A549 (cell line): ENCODE measurements around the gene SBF2. TPM values are rescaled to one million over a fixed set of nuclear protein-coding genes. Genes with fewer than 3 reads are reported as not detected.

Experiments
- ATAC-seq, 2 experiments: fragments of 200-7000 bp in 1 of 2; fragments of >200 bp in 1 of 2; cut with Nextera tagmentation in 1 of 2; cut with Tn5 transposase in 1 of 2; 3 replicates each; pipeline versions ENCODE4 v1.8.0 to v1.9.1; 2018 to 2020; ENCODE audit warnings: mild to moderate bottlenecking in 1 of 2, moderate library complexity in 1 of 2
- CTCF ChIA-PET: fragments of 300-600 bp; sonication (Branson Sonifier 250); formaldehyde crosslinking; extraction: SDS; loops from one replicate; lab custom pipeline; 2021; ENCODE audit warnings: antibody characterized with exemption, inconsistent platforms; lab: Yijun Ruan, JAX
- POLR2A ChIA-PET: fragments of 350-600 bp; formaldehyde crosslinking; extraction: SDS; loops from one replicate; lab custom pipeline; 2021; ENCODE audit warnings: antibody characterized with exemption, inconsistent platforms; lab: Yijun Ruan, JAX
- DNase-seq, 2 experiments: peaks; one replicate each; pipeline versions ENCODE4 v3.0.0 to v3.0.0-alpha.2; 2011 to 2016; ENCODE audit warnings: low read depth in 1 of 2, low spot score in 1 of 2
- FAIRE-seq: peaks from 2 replicates; lab custom pipeline; 2011; peaks lifted over from hg19 to GRCh38; lab: Jason Lieb, UNC
- H3K27ac ChIP-seq, 2 experiments: fragments of >200 bp; sonication (Bioruptor Twin); formaldehyde crosslinking; 3 replicates each; pipeline ENCODE4 v1.5.1; 2016 to 2017
- H3K4me1 ChIP-seq: fragments of >200 bp; sonication (Bioruptor Twin); formaldehyde crosslinking; 3 replicates; pipeline ENCODE4 v1.6.1; 2016
- H3K4me2 ChIP-seq: fragments of >200 bp; sonication (Bioruptor Twin); formaldehyde crosslinking; 3 replicates; pipeline ENCODE4 v1.6.1; 2016
- H3K4me3 ChIP-seq: fragments of >200 bp; sonication (Bioruptor Twin); formaldehyde crosslinking; 3 replicates; pipeline ENCODE4 v1.5.1; 2016
- H3K9me3 ChIP-seq: fragments of >200 bp; sonication (Bioruptor Twin); formaldehyde crosslinking; 3 replicates; pipeline ENCODE4 v1.6.1; 2016
- BHLHE40 ChIP-seq: IDR thresholded peaks from 2 replicates; pipeline ENCODE4 v1.6.1; 2012; ENCODE audit warnings: low read depth, low read length, inconsistent platforms
- CBX2 ChIP-seq: fragments of 200-600 bp; sonication (generic); IDR thresholded peaks from 2 replicates; pipeline ENCODE4 v1.6.1; 2016; ENCODE audit warnings: low read depth, mild to moderate bottlenecking, borderline replicate concordance
- CBX8 ChIP-seq: fragments of 200-600 bp; sonication (generic); IDR thresholded peaks from 2 replicates; pipeline ENCODE4 v1.6.1; 2016
- CHD4 ChIP-seq: fragments of 200-600 bp; sonication (generic); IDR thresholded peaks from 2 replicates; pipeline ENCODE4 v1.6.1; 2016; ENCODE audit warnings: antibody characterized with exemption, mild to moderate bottlenecking, borderline replicate concordance
- EP300 ChIP-seq, 2 experiments: fragments of >200 bp; sonication (Bioruptor Twin); formaldehyde crosslinking; IDR thresholded peaks; 2 replicates in 1 of 2; 3 replicates in 1 of 2; pipeline ENCODE4 v1.6.1; 2016 to 2017
- ESRRA ChIP-seq: fragments of 150-350 bp; IDR thresholded peaks from 2 replicates; pipeline ENCODE4 v1.6.1; 2014; ENCODE audit warnings: mild to moderate bottlenecking, low read length, borderline replicate concordance
- FOSB ChIP-seq: fragments of 250-450 bp; sonication (Bioruptor Pico); IDR thresholded peaks from 2 replicates; pipeline ENCODE4 v1.5.0; 2020; ENCODE audit warnings: mild to moderate bottlenecking, moderate library complexity
- FOSL2 ChIP-seq, 2 experiments: fragments of 450-650 bp in 1 of 2; fragments of >200 bp in 1 of 2; sonication (Bioruptor Twin) in 1 of 2; formaldehyde crosslinking; IDR thresholded peaks; 2 replicates each; pipeline versions ENCODE4 v1.5.0 to v1.6.1; 2016 to 2020; ENCODE audit warnings: mild to moderate bottlenecking in 1 of 2, moderate library complexity in 1 of 2
- HDAC2 ChIP-seq: fragments of 200-600 bp; sonication (generic); IDR thresholded peaks from 2 replicates; pipeline ENCODE4 v1.6.1; 2016
- JUNB ChIP-seq: fragments of >200 bp; sonication (Bioruptor Twin); formaldehyde crosslinking; IDR thresholded peaks from 2 replicates; pipeline ENCODE4 v1.6.1; 2016
- KDM1A ChIP-seq: fragments of 200-600 bp; sonication (generic); IDR thresholded peaks from 2 replicates; pipeline ENCODE4 v1.6.1; 2016; ENCODE audit warnings: low read depth, mild to moderate bottlenecking
- NR3C1 ChIP-seq: fragments of >200 bp; sonication (Bioruptor Twin); formaldehyde crosslinking; IDR thresholded peaks from 3 replicates; pipeline ENCODE4 v1.6.1; 2017
- PHF8 ChIP-seq: fragments of 200-600 bp; sonication (generic); IDR thresholded peaks from 2 replicates; pipeline ENCODE4 v1.6.1; 2016; ENCODE audit warnings: low read depth, mild to moderate bottlenecking, antibody characterized with exemption, moderate library complexity, borderline replicate concordance
- POLR2AphosphoS2 ChIP-seq: conservative IDR thresholded peaks from 2 replicates; pipeline ENCODE4 v1.6.1; 2012; ENCODE audit warnings: low read length, improper control_type of control experiment, inconsistent platforms
- RAD21 ChIP-seq, 2 experiments: fragments of >200 bp in 1 of 2; sonication (Bioruptor Twin) in 1 of 2; formaldehyde crosslinking in 1 of 2; IDR thresholded peaks in 1 of 2; conservative IDR thresholded peaks in 1 of 2; 2 replicates in 1 of 2; 3 replicates in 1 of 2; pipeline ENCODE4 v1.6.1; 2012 to 2018; ENCODE audit warnings: inconsistent platforms in 1 of 2
- RARB ChIP-seq: fragments of 250-450 bp; sonication (Bioruptor Pico); IDR thresholded peaks from 2 replicates; pipeline ENCODE4 v1.8.0; 2021; ENCODE audit warnings: mild to moderate bottlenecking, moderate library complexity
- RFX5 ChIP-seq: fragments of 450-650 bp; IDR thresholded peaks from 2 replicates; pipeline ENCODE4 v1.7.1; 2014; ENCODE audit warnings: antibody characterized with exemption, mild to moderate bottlenecking, moderate library complexity
- SREBF2 ChIP-seq: fragments of 450-650 bp; IDR thresholded peaks from 2 replicates; pipeline ENCODE4 v1.6.1; 2014; ENCODE audit warnings: mild to moderate bottlenecking, moderate library complexity
- ZC3H11A ChIP-seq: fragments of 450-650 bp; IDR thresholded peaks from 2 replicates; pipeline ENCODE4 v1.6.1; 2014; ENCODE audit warnings: antibody characterized with exemption, mild to moderate bottlenecking
- ZNF302 ChIP-seq: fragments of 250-450 bp; sonication (Bioruptor Pico); IDR thresholded peaks from 2 replicates; pipeline ENCODE4 v1.9.0; 2021; ENCODE audit warnings: inconsistent platforms, mild to moderate bottlenecking, moderate library complexity
- WGBS: methylation state at CpG from one replicate; pipeline ENCODE4 v1.1.6; 2017; ENCODE audit errors: missing lambda C conversion rate; 5-methylcytosine and 5-hydroxymethylcytosine counted together
- polyA plus RNA-seq, 4 experiments: library from polyadenylated mRNA; depleted of rRNA in 3 of 4; stranded (reverse); fragments of >200 nt; fragmentation: RNase III in 1 of 4; extraction: RNeasy Plus Mini Kit Qiagen cat#74134 plus additional on column Dnase treatment in 1 of 4; gene quantifications; 2 replicates in 3 of 4; 3 replicates in 1 of 4; pipeline ENCODE4 v1.2.3, GENCODE V29; 2011 to 2017
- TF ChIP-seq, protein P1 (sequence below): fragments of 150-350 bp; IDR thresholded peaks from 2 replicates; pipeline ENCODE4 v1.6.1; 2014; ENCODE audit warnings: low read depth, mild to moderate bottlenecking, low read length
- TF ChIP-seq, protein P2 (sequence below): fragments of 250-450 bp; sonication (Bioruptor Pico); IDR thresholded peaks from 2 replicates; pipeline ENCODE4 v1.5.0; 2021; ENCODE audit warnings: mild to moderate bottlenecking, moderate library complexity, borderline replicate concordance
- TF ChIP-seq, protein P3 (sequence below): IDR thresholded peaks from 2 replicates; pipeline ENCODE4 v1.6.1; 2012
- TF ChIP-seq, protein P4 (sequence below): fragments of >200 bp; sonication (Bioruptor Twin); formaldehyde crosslinking; IDR thresholded peaks from 3 replicates; pipeline ENCODE4 v1.5.1; 2016
- TF ChIP-seq, protein P5 (sequence below): IDR thresholded peaks from 2 replicates; pipeline ENCODE4 v1.6.1; 2012

SBF2 gene
- polyA plus RNA-seq, 2 of the 4 experiments (the other 2 are of a cell fraction) = 11.1 to 49.6 TPM

DNA sequence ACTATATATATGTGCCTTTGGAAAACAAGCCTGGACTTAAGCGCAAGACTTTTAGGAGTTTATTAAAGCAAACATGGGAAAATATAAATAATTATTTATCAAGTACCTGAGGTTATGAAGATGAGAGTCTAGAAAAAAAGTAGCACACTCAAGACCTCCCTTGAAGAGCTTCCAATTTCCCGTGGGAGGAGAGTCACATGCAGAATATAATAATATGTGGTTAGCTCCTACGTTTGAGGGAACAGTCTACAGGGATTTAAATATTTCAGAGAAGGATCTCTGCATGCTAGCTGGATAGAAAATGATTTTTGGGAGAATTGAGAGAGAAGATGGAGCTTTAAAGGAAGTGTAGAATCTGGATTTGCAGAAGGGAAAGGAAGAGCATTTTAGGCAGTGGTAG is 446.4 kb downstream of the SBF2 start:
- no peaks in the 10 kb centered on the region for H3K4me1 ChIP-seq
- no peak for TF ChIP-seq JUNB
- no peak for TF ChIP-seq HDAC2
- no peak for TF ChIP-seq CHD4
- no peak for TF ChIP-seq RARB (CRISPR knock-in tag)
- no peak for TF ChIP-seq FOSB
- TF ChIP-seq, protein P1, sequence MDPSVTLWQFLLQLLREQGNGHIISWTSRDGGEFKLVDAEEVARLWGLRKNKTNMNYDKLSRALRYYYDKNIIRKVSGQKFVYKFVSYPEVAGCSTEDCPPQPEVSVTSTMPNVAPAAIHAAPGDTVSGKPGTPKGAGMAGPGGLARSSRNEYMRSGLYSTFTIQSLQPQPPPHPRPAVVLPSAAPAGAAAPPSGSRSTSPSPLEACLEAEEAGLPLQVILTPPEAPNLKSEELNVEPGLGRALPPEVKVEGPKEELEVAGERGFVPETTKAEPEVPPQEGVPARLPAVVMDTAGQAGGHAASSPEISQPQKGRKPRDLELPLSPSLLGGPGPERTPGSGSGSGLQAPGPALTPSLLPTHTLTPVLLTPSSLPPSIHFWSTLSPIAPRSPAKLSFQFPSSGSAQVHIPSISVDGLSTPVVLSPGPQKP = no peak
- TF ChIP-seq ZC3H11A = no peak
- WGBS = 32% methylated on average over 3 of the region's 3 CpGs
- no peak overlapping the region for H3K4me3 ChIP-seq
- no peak overlapping the region for H3K4me2 ChIP-seq
- FAIRE-seq = no peak
- ATAC-seq = no peak
- no peak for DNase-seq
- ChIA-PET CTCF (interaction anchor here (0.5 to 1.0 kb wide), 2 partner anchors 14 to 462 kb away, joined by 3 read pairs; no protein-coding TSS in a partner anchor), POLR2A (no interaction called here)
- no peak overlapping the region for H3K27ac ChIP-seq
- H3K9me3 ChIP-seq = no peaks in the 10 kb centered on the region

DNA sequence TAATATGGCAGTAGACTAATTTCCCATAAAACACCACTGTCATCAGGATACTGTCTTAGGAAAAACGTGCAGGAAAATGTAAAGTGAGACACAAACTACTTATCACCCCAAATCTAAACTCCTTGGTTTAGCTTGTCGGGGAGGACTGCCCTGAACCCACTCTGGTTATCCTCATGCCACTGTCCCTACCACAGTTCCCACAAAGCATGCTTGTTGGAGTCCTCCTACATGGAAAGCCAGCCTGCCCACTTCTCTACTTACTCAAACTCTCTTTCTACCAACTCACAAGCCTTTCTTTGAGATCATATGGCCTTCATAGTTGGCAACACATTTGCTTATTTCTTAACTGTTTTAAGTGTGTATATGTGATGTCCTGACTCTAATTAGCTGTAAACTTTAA is 451.1 kb downstream of the SBF2 start:
- CTCF ChIA-PET = interaction anchor here (0.8 to 1.8 kb wide), 5 partner anchors 13 to 885 kb away, joined by 3 to 6 read pairs (median 4); no protein-coding TSS in a partner anchor
- ATAC-seq = no peak
- H3K4me2 ChIP-seq = no peak overlapping the region
- no peaks in the 10 kb centered on the region for H3K9me3 ChIP-seq
- 83% methylated on average over 2 of the region's 2 CpGs for WGBS
- no peak for FAIRE-seq
- peaks cover 15% of the 10 kb centered on the region for H3K4me1 ChIP-seq
- H3K27ac ChIP-seq = no peak overlapping the region
- DNase-seq = no peak
- POLR2A ChIA-PET = no interaction called here
- H3K4me3 ChIP-seq = no peak overlapping the region
- TF ChIP-seq ESRRA (no peak), BHLHE40 (no peak), NR3C1 (no peak), ZNF302 (no peak), FOSL2 (IDR thresholded peaks at IDR 0.05) (no peak), FOSL2 (CRISPR knock-in tag; IDR thresholded peaks at IDR 0.05) (no peak), CHD4 (no peak)
- TF ChIP-seq, protein P2, sequence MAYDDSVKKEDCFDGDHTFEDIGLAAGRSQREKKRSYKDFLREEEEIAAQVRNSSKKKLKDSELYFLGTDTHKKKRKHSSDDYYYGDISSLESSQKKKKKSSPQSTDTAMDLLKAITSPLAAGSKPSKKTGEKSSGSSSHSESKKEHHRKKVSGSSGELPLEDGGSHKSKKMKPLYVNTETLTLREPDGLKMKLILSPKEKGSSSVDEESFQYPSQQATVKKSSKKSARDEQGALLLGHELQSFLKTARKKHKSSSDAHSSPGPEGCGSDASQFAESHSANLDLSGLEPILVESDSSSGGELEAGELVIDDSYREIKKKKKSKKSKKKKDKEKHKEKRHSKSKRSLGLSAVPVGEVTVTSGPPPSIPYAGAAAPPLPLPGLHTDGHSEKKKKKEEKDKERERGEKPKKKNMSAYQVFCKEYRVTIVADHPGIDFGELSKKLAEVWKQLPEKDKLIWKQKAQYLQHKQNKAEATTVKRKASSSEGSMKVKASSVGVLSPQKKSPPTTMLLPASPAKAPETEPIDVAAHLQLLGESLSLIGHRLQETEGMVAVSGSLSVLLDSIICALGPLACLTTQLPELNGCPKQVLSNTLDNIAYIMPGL (CRISPR knock-in tag) = no peak
- TF ChIP-seq, protein P3, sequence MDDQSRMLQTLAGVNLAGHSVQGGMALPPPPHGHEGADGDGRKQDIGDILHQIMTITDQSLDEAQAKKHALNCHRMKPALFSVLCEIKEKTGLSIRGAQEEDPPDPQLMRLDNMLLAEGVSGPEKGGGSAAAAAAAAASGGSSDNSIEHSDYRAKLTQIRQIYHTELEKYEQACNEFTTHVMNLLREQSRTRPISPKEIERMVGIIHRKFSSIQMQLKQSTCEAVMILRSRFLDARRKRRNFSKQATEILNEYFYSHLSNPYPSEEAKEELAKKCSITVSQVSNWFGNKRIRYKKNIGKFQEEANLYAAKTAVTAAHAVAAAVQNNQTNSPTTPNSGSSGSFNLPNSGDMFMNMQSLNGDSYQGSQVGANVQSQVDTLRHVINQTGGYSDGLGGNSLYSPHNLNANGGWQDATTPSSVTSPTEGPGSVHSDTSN = no peak

DNA sequence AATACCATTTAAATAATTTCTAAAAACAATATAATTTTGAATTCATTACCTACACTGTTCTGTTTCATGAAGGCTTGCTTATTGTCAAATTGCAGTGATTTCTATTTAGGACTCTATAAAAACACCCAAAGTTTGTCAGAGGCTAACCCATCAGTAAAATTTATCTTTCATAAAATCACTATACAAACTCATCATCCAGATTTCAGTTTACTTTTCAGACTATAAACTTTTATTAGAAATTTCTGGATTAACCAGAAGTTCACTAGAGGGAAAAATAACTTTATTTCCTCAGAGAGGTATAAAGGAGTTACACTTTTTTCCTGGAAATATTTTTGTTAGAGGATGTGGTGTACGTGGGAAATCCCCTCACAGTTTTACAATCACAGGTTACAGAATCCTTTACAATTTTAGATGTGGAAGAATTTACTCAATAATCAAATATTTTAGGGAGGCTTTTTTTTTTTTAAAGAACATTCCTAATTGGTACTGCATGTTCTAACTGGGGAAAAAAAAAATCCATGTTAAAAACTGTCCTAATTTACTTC is 453.5 kb downstream of the SBF2 start:
- Histone ChIP-seq H3K4me2 (no peak overlapping the region), H3K27ac (no peak overlapping the region), H3K4me1 (peaks cover 17% of the 10 kb centered on the region), H3K4me3 (no peak overlapping the region), H3K9me3 (no peaks in the 10 kb centered on the region)
- POLR2A ChIA-PET = no interaction called here
- DNase-seq (no peak), ATAC-seq (no peak), FAIRE-seq (no peak)
- TF ChIP-seq RFX5 (no peak), CBX8 (no peak), EP300 (IDR thresholded peaks at IDR 0.05) (no peak), CBX2 (no peak), PHF8 (no peak), SREBF2 (no peak), FOSL2 (IDR thresholded peaks at IDR 0.05) (no peak), FOSL2 (CRISPR knock-in tag; IDR thresholded peaks at IDR 0.05) (no peak), RAD21 (conservative IDR thresholded peaks at IDR 0.05 in 1 of 2, IDR thresholded peaks at IDR 0.05 in 1 of 2) (no peak), POLR2AphosphoS2 (no peak), KDM1A (no peak)
- TF ChIP-seq, protein P4, sequence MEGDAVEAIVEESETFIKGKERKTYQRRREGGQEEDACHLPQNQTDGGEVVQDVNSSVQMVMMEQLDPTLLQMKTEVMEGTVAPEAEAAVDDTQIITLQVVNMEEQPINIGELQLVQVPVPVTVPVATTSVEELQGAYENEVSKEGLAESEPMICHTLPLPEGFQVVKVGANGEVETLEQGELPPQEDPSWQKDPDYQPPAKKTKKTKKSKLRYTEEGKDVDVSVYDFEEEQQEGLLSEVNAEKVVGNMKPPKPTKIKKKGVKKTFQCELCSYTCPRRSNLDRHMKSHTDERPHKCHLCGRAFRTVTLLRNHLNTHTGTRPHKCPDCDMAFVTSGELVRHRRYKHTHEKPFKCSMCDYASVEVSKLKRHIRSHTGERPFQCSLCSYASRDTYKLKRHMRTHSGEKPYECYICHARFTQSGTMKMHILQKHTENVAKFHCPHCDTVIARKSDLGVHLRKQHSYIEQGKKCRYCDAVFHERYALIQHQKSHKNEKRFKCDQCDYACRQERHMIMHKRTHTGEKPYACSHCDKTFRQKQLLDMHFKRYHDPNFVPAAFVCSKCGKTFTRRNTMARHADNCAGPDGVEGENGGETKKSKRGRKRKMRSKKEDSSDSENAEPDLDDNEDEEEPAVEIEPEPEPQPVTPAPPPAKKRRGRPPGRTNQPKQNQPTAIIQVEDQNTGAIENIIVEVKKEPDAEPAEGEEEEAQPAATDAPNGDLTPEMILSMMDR = no peak
- TF ChIP-seq, protein P2 (CRISPR knock-in tag) = no peak
- TF ChIP-seq, protein P5, sequence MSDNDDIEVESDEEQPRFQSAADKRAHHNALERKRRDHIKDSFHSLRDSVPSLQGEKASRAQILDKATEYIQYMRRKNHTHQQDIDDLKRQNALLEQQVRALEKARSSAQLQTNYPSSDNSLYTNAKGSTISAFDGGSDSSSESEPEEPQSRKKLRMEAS = no peak
- 55% methylated on average over 1 of the region's 1 CpG for WGBS
- CTCF ChIA-PET = no interaction called here
